Measurements from ENCODE around the gene PLK2.

PLK2 gene

GRCh38 chr5:58451732-58452565, 7.9 kb downstream of the PLK2 start:
- WGBS, 2 experiments, result 92 to 93% methylated on average over 8 of the region's 8 CpGs
- Histone ChIP-seq H3K27me3 (ENCODE audit: control insufficient read depth, insufficient read depth, low read length, poor library complexity, severe bottlenecking) (no peaks in the 10 kb centered on the region), H3K27ac (ENCODE audit: insufficient read depth, low read depth, low read length, poor library complexity, severe bottlenecking) (no peak overlapping the region), H3K9me3 (ENCODE audit: control insufficient read depth, low read length) (no peaks in the 10 kb centered on the region), H3K4me1 (ENCODE audit: control insufficient read depth, insufficient read depth, low read length) (no peaks in the 10 kb centered on the region), H3K4me3 (ENCODE audit: insufficient read depth, low read depth, low read length) (no peak overlapping the region), H3K36me3 (ENCODE audit: control insufficient read depth, insufficient read depth, low read length) (peaks cover 12% of the 10 kb centered on the region)

GRCh38 chr5:58450811-58451629, 8.9 kb downstream of the PLK2 start:
- Histone ChIP-seq H3K27ac (ENCODE audit: insufficient read depth, low read depth, low read length, poor library complexity, severe bottlenecking) (no peak overlapping the region), H3K36me3 (ENCODE audit: control insufficient read depth, insufficient read depth, low read length) (peaks cover 12% of the 10 kb centered on the region), H3K27me3 (ENCODE audit: control insufficient read depth, insufficient read depth, low read length, poor library complexity, severe bottlenecking) (no peaks in the 10 kb centered on the region), H3K9me3 (ENCODE audit: control insufficient read depth, low read length) (no peaks in the 10 kb centered on the region), H3K4me1 (ENCODE audit: control insufficient read depth, insufficient read depth, low read length) (no peaks in the 10 kb centered on the region), H3K4me3 (ENCODE audit: insufficient read depth, low read depth, low read length) (no peak overlapping the region)
- 93 to 97% methylated on average over 9 to 10 of the region's 10 CpGs for WGBS, 2 experiments

- Histone ChIP-seq H3K4me3 (ENCODE audit: insufficient read depth, low read depth, low read length) (no peak overlapping the region), H3K36me3 (ENCODE audit: control insufficient read depth, insufficient read depth, low read length) (peaks cover 4% of the 10 kb centered on the region), H3K9me3 (ENCODE audit: control insufficient read depth, low read length) (no peaks in the 10 kb centered on the region), H3K27ac (ENCODE audit: insufficient read depth, low read depth, low read length, poor library complexity, severe bottlenecking) (no peak overlapping the region), H3K27me3 (ENCODE audit: control insufficient read depth, insufficient read depth, low read length, poor library complexity, severe bottlenecking) (no peaks in the 10 kb centered on the region), H3K4me1 (ENCODE audit: control insufficient read depth, insufficient read depth, low read length) (no peaks in the 10 kb centered on the region)
- WGBS, 2 experiments, result 83 to 96% methylated on average over 2 to 3 of the region's 3 CpGs
Observed at GRCh38 chr5:58450018-58450417, 9.9 kb downstream of the PLK2 start.

GRCh38 chr5:58447226-58447625, 12.7 kb downstream of the PLK2 start:
- no peaks in the 10 kb centered on the region for H3K9me3 ChIP-seq (ENCODE audit: control insufficient read depth, low read length)
- no peaks in the 10 kb centered on the region for H3K4me1 ChIP-seq (ENCODE audit: control insufficient read depth, insufficient read depth, low read length)
- H3K4me3 ChIP-seq (ENCODE audit: insufficient read depth, low read depth, low read length), result no peak overlapping the region
- WGBS, 2 experiments, result 83 to 87% methylated on average over 2 of the region's 2 CpGs
- no peak overlapping the region for H3K27ac ChIP-seq (ENCODE audit: insufficient read depth, low read depth, low read length, poor library complexity, severe bottlenecking)
- no peaks in the 10 kb centered on the region for H3K27me3 ChIP-seq (ENCODE audit: control insufficient read depth, insufficient read depth, low read length, poor library complexity, severe bottlenecking)
- H3K36me3 ChIP-seq (ENCODE audit: control insufficient read depth, insufficient read depth, low read length), result no peaks in the 10 kb centered on the region

- Histone ChIP-seq H3K27ac (ENCODE audit: insufficient read depth, low read depth, low read length, poor library complexity, severe bottlenecking) (no peak overlapping the region), H3K27me3 (ENCODE audit: control insufficient read depth, insufficient read depth, low read length, poor library complexity, severe bottlenecking) (no peaks in the 10 kb centered on the region), H3K36me3 (ENCODE audit: control insufficient read depth, insufficient read depth, low read length) (no peaks in the 10 kb centered on the region), H3K9me3 (ENCODE audit: control insufficient read depth, low read length) (no peaks in the 10 kb centered on the region), H3K4me3 (ENCODE audit: insufficient read depth, low read depth, low read length) (no peak overlapping the region), H3K4me1 (ENCODE audit: control insufficient read depth, insufficient read depth, low read length) (no peaks in the 10 kb centered on the region)
- 91 to 93% methylated on average over 10 of the region's 10 CpGs for WGBS, 2 experiments
Observed at GRCh38 chr5:58446024-58446423, 13.9 kb downstream of the PLK2 start.

- Histone ChIP-seq H3K27ac (ENCODE audit: insufficient read depth, low read depth, low read length, poor library complexity, severe bottlenecking) (no peak overlapping the region), H3K9me3 (ENCODE audit: control insufficient read depth, low read length) (no peaks in the 10 kb centered on the region), H3K27me3 (ENCODE audit: control insufficient read depth, insufficient read depth, low read length, poor library complexity, severe bottlenecking) (no peaks in the 10 kb centered on the region), H3K4me3 (ENCODE audit: insufficient read depth, low read depth, low read length) (no peak overlapping the region), H3K36me3 (ENCODE audit: control insufficient read depth, insufficient read depth, low read length) (no peaks in the 10 kb centered on the region), H3K4me1 (ENCODE audit: control insufficient read depth, insufficient read depth, low read length) (no peaks in the 10 kb centered on the region)
Observed at GRCh38 chr5:58444805-58445204, 15.1 kb downstream of the PLK2 start.

- no peaks in the 10 kb centered on the region for H3K27me3 ChIP-seq (ENCODE audit: control insufficient read depth, insufficient read depth, low read length, poor library complexity, severe bottlenecking)
- H3K4me1 ChIP-seq (ENCODE audit: control insufficient read depth, insufficient read depth, low read length), result no peaks in the 10 kb centered on the region
- no peaks in the 10 kb centered on the region for H3K36me3 ChIP-seq (ENCODE audit: control insufficient read depth, insufficient read depth, low read length)
- H3K27ac ChIP-seq (ENCODE audit: insufficient read depth, low read depth, low read length, poor library complexity, severe bottlenecking), result no peak overlapping the region
- no peak overlapping the region for H3K4me3 ChIP-seq (ENCODE audit: insufficient read depth, low read depth, low read length)
- H3K9me3 ChIP-seq (ENCODE audit: control insufficient read depth, low read length), result no peaks in the 10 kb centered on the region
- 94% methylated on average over 2 of the region's 3 CpGs; no CpG with 5 or more reads in 1 of the 2 experiments for WGBS, 2 experiments
Observed at GRCh38 chr5:58440901-58441460, 18.9 kb downstream of the PLK2 start.

- no peak overlapping the region for H3K27ac ChIP-seq (ENCODE audit: insufficient read depth, low read depth, low read length, poor library complexity, severe bottlenecking)
- 94 to 95% methylated on average over 5 of the region's 5 CpGs for WGBS, 2 experiments
- H3K27me3 ChIP-seq (ENCODE audit: control insufficient read depth, insufficient read depth, low read length, poor library complexity, severe bottlenecking), result no peaks in the 10 kb centered on the region
Observed at GRCh38 chr5:58439094-58439644, 20.7 kb downstream of the PLK2 start.

GRCh38 chr5:58437661-58438060, 22.2 kb downstream of the PLK2 start:
- Histone ChIP-seq H3K9me3 (ENCODE audit: control insufficient read depth, low read length) (no peaks in the 10 kb centered on the region), H3K4me3 (ENCODE audit: insufficient read depth, low read depth, low read length) (no peak overlapping the region), H3K4me1 (ENCODE audit: control insufficient read depth, insufficient read depth, low read length) (no peaks in the 10 kb centered on the region), H3K27ac (ENCODE audit: insufficient read depth, low read depth, low read length, poor library complexity, severe bottlenecking) (no peak overlapping the region), H3K27me3 (ENCODE audit: control insufficient read depth, insufficient read depth, low read length, poor library complexity, severe bottlenecking) (no peaks in the 10 kb centered on the region), H3K36me3 (ENCODE audit: control insufficient read depth, insufficient read depth, low read length) (no peaks in the 10 kb centered on the region)
- 94 to 95% methylated on average over 3 of the region's 3 CpGs for WGBS, 2 experiments

More at GRCh38 chr5:58439094-58439644, 20.7 kb downstream of the PLK2 start:
- Histone ChIP-seq H3K4me3 (ENCODE audit: insufficient read depth, low read depth, low read length) (no peak overlapping the region), H3K36me3 (ENCODE audit: control insufficient read depth, insufficient read depth, low read length) (no peaks in the 10 kb centered on the region), H3K9me3 (ENCODE audit: control insufficient read depth, low read length) (no peaks in the 10 kb centered on the region), H3K4me1 (ENCODE audit: control insufficient read depth, insufficient read depth, low read length) (no peaks in the 10 kb centered on the region)

GRCh38 chr5:58431832-58432231, 28.1 kb downstream of the PLK2 start:
- Histone ChIP-seq H3K4me1 (ENCODE audit: control insufficient read depth, insufficient read depth, low read length) (no peaks in the 10 kb centered on the region), H3K27me3 (ENCODE audit: control insufficient read depth, insufficient read depth, low read length, poor library complexity, severe bottlenecking) (no peaks in the 10 kb centered on the region), H3K27ac (ENCODE audit: insufficient read depth, low read depth, low read length, poor library complexity, severe bottlenecking) (no peak overlapping the region), H3K36me3 (ENCODE audit: control insufficient read depth, insufficient read depth, low read length) (no peaks in the 10 kb centered on the region), H3K4me3 (ENCODE audit: insufficient read depth, low read depth, low read length) (no peak overlapping the region), H3K9me3 (ENCODE audit: control insufficient read depth, low read length) (no peaks in the 10 kb centered on the region)
- WGBS, 2 experiments, result 100% methylated on average over 1 to 2 of the region's 2 CpGs

Data from ectodermal cell (in vitro differentiated cells).